ENCODE data around the gene ATG4D. TPM values are rescaled to one million over a fixed set of nuclear protein-coding genes. Genes with fewer than 3 reads are reported as not detected.
"Not testable (repeated sequence)": the region's sequence is repeated elsewhere in the genome, so short reads cannot be mapped to it uniquely, and the experiment has no call there.

Gene ATG4D
- total and polyA plus RNA-seq, 9 donors = 16.4 to 25.6 (median 24.8) TPM

DNA sequence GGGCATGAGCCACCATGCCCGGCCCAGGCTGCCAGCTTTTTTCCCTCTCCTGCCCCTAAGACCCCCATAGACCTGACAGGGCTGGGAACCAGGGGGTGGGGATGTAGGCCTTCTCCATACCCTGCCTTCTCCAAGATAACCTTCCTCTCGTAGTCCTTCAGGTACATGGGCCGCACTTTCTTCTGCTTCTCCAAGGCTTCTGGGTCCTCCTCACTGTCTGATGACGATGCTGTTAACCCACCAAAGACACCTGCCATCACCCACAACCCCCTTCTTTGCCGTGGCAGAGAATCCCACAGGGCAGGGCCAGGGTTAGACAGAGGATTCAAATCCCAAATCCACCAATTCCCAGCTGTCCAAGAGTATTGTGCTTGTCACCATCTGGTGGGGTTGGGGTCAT is 18.9 kb downstream of the ATG4D start:
- peaks cover 27% of the 10 kb centered on the region for H3K4me1 ChIP-seq (ENCODE audit: control insufficient read depth, insufficient read depth, low read length)
- no peaks in the 10 kb centered on the region for H3K9me3 ChIP-seq (replicated peaks; ENCODE audit: control insufficient read depth, low read depth, low read length)
- H3K36me3 ChIP-seq (ENCODE audit: control insufficient read depth, insufficient read depth, low read length) = peaks cover 54% of the 10 kb centered on the region
- H3K27me3 ChIP-seq (ENCODE audit: control insufficient read depth, insufficient read depth, low read length) = no peaks in the 10 kb centered on the region
- WGBS (ENCODE audit: insufficient coverage) = 100% methylated on average over 1 of the region's 5 CpGs
- no peak overlapping the region for H3K4me3 ChIP-seq (ENCODE audit: low read length)
- DNase-seq = no peak
- no peak overlapping the region for H3K27ac ChIP-seq (ENCODE audit: low read length)

GRCh38 chr19:10565028-10565566 is 21.4 kb downstream of the ATG4D start:
- H3K9me3 ChIP-seq (replicated peaks; ENCODE audit: control insufficient read depth, low read depth, low read length) = no peaks in the 10 kb centered on the region
- peak overlapping the region; percentile 89 for H3K27ac ChIP-seq (ENCODE audit: low read length)
- H3K36me3 ChIP-seq (ENCODE audit: control insufficient read depth, insufficient read depth, low read length) = peaks cover 29% of the 10 kb centered on the region
- H3K27me3 ChIP-seq (ENCODE audit: control insufficient read depth, insufficient read depth, low read length) = no peaks in the 10 kb centered on the region
- peak; percentile 68 for DNase-seq
- WGBS (ENCODE audit: insufficient coverage) = 3% methylated on average over 9 of the region's 10 CpGs
- peak overlapping the region; percentile 78 for H3K4me3 ChIP-seq (ENCODE audit: low read length)
- H3K4me1 ChIP-seq (ENCODE audit: control insufficient read depth, insufficient read depth, low read length) = peaks cover 41% of the 10 kb centered on the region

DNA sequence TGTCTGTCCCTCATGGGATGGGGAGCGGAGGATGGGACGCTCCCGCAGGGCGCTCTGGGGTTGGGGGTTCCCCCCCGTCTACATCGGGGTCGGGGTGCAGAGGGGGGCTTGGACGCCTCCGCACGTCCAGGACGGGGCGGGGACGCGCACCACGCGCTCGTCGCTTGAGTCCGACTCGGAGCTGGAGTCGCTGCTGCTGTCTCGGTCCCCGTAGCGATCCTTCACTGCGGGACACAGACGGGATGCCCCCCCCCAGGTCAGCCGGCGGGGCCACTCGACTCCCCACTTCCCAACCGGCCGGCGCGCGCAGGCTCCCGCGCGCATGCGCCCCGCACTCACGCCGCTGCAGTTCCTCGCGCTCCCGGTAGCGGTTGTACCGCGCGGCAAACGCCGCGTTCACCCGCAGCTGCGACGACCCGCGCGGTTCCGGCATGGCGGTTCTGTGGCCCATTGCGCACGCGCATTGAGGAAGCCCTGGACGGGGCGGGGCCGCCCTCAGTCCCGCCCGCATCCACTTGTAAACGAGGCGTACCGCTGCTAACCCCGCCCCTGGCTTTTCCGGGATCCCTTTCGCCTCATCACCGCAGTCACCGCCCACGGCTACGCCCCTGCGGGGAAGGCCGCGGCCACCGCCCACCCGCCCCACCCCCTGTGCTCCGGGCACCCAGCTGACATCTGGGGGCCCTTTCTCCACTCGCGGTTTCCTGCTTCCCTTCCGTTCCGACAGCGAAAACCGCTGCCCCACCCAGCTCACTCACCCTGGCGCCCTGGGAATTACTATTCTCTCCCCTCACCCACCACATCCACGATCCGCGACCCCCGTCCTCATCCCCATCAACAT is 22.1 kb downstream of the ATG4D start, which contains the start of gene KRI1:
Gene KRI1 (minus strand): TSS at position 444 of the 841 bp plus-strand sequence. CDS start 11 bp downstream, at position 433.
- under 1% methylated on average over 87 of the region's 94 CpGs for WGBS (ENCODE audit: insufficient coverage)
- Histone ChIP-seq H3K4me1 (ENCODE audit: control insufficient read depth, insufficient read depth, low read length) (peaks cover 41% of the 10 kb centered on the region), H3K27me3 (ENCODE audit: control insufficient read depth, insufficient read depth, low read length) (no peaks in the 10 kb centered on the region), H3K36me3 (ENCODE audit: control insufficient read depth, insufficient read depth, low read length) (peaks cover 22% of the 10 kb centered on the region), H3K4me3 (ENCODE audit: low read length) (peak within 1 kb of the TSS; percentile 78), H3K9me3 (replicated peaks; ENCODE audit: control insufficient read depth, low read depth, low read length) (no peaks in the 10 kb centered on the region), H3K27ac (ENCODE audit: low read length) (peak within 1 kb of the TSS; percentile 89)
- peak; percentile 99 for DNase-seq

DNA sequence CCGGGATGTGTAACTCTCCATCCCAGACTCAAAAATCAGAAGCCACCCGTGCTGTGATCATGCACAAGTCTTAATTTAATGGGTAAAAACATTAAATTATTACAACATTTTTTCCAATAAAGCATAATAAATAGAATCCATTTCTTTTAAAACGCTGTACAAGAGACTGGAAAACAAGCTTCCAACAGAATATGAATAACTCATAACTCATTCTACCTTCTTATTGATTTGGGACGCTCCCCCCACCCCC is 22.6 kb downstream of the ATG4D start:
- H3K4me1 ChIP-seq (ENCODE audit: control insufficient read depth, insufficient read depth, low read length) = peaks cover 41% of the 10 kb centered on the region
- H3K27ac ChIP-seq (ENCODE audit: low read length) = peak overlapping the region; percentile 89
- WGBS (ENCODE audit: insufficient coverage) = 0% methylated on average over 2 of the region's 4 CpGs
- peaks cover 17% of the 10 kb centered on the region for H3K36me3 ChIP-seq (ENCODE audit: control insufficient read depth, insufficient read depth, low read length)
- peak overlapping the region; percentile 78 for H3K4me3 ChIP-seq (ENCODE audit: low read length)
- no peak for DNase-seq
- no peaks in the 10 kb centered on the region for H3K9me3 ChIP-seq (replicated peaks; ENCODE audit: control insufficient read depth, low read depth, low read length)
- no peaks in the 10 kb centered on the region for H3K27me3 ChIP-seq (ENCODE audit: control insufficient read depth, insufficient read depth, low read length)

- Histone ChIP-seq H3K36me3 (ENCODE audit: control insufficient read depth, insufficient read depth, low read length) (peaks cover 15% of the 10 kb centered on the region), H3K4me1 (ENCODE audit: control insufficient read depth, insufficient read depth, low read length) (peaks cover 41% of the 10 kb centered on the region), H3K27ac (ENCODE audit: low read length) (peak overlapping the region; percentile 89), H3K4me3 (ENCODE audit: low read length) (peak overlapping the region; percentile 78), H3K9me3 (replicated peaks; ENCODE audit: control insufficient read depth, low read depth, low read length) (no peaks in the 10 kb centered on the region), H3K27me3 (ENCODE audit: control insufficient read depth, insufficient read depth, low read length) (no peaks in the 10 kb centered on the region)
- peak; percentile 38 for DNase-seq
- 65% methylated on average over 18 of the region's 19 CpGs for WGBS (ENCODE audit: insufficient coverage)
Observed at GRCh38 chr19:10566658-10567410, 23.1 kb downstream of the ATG4D start.

DNA sequence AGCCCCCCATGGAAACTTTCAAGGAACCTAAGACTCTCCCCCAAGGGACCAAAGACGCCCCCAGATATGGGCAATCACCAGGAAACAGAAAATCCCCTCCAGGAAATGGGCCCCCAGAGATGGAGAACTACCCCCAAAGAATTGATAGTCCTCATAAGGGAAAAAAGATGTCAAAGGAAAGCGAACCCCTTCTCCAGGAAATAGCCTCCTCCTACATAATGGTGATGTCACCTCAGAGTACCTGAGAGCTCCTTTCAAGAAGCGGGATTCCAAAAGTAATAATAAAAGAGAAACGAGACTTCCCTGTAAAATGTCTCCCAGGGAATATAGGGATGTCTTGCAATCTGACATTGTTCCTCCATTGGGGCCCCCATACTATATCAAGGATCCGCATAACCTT is 24.0 kb downstream of the ATG4D start:
- H3K4me3 ChIP-seq (ENCODE audit: low read length) = peak overlapping the region; percentile 60
- H3K4me1 ChIP-seq (ENCODE audit: control insufficient read depth, insufficient read depth, low read length) = peaks cover 47% of the 10 kb centered on the region
- WGBS (ENCODE audit: insufficient coverage) = 0% methylated on average over 1 of the region's 5 CpGs
- H3K36me3 ChIP-seq (ENCODE audit: control insufficient read depth, insufficient read depth, low read length) = peaks cover 10% of the 10 kb centered on the region
- H3K27ac ChIP-seq (ENCODE audit: low read length) = peak overlapping the region; percentile 89
- DNase-seq = peak; percentile 38
- no peaks in the 10 kb centered on the region for H3K9me3 ChIP-seq (replicated peaks; ENCODE audit: control insufficient read depth, low read depth, low read length)
- no peaks in the 10 kb centered on the region for H3K27me3 ChIP-seq (ENCODE audit: control insufficient read depth, insufficient read depth, low read length)

DNA sequence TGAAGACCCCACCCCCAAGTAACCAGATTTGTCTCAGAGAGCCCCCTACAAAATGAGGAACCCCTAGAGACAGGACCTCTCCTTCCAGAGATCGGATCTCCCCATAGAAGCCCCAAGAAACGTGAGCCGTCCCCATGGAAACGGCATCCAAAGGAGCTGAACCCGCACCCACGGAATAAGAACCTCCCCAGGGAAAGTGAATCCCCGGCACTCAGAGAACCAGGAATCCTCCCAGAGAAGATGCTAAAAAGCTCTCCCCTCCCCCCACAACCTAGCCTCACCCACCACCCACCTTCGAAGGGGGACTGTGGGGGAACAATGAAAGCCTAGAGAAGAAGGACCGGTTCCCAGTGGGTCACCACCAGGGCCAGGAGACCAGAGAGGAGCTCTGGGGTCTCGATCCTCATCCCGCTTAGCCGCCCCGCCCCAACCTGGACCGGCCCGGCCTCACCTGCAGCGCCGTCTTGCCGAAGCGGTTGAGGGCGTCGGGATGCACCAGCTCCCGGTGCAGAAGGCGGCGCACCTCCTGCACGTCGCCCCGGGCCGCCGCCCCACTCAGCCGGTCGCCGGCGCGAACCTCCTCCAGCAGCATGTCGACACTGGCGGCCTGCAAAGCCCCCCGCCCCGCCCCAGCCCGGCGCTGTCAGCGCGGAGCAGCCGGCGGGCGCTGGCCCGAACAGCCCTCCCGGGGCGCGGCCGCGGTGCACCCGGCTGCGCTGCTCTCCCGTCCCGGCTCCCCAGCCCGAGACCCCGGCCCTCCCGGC is 24.5 kb downstream of the ATG4D start:
- peak; percentile 50 for DNase-seq

DNA sequence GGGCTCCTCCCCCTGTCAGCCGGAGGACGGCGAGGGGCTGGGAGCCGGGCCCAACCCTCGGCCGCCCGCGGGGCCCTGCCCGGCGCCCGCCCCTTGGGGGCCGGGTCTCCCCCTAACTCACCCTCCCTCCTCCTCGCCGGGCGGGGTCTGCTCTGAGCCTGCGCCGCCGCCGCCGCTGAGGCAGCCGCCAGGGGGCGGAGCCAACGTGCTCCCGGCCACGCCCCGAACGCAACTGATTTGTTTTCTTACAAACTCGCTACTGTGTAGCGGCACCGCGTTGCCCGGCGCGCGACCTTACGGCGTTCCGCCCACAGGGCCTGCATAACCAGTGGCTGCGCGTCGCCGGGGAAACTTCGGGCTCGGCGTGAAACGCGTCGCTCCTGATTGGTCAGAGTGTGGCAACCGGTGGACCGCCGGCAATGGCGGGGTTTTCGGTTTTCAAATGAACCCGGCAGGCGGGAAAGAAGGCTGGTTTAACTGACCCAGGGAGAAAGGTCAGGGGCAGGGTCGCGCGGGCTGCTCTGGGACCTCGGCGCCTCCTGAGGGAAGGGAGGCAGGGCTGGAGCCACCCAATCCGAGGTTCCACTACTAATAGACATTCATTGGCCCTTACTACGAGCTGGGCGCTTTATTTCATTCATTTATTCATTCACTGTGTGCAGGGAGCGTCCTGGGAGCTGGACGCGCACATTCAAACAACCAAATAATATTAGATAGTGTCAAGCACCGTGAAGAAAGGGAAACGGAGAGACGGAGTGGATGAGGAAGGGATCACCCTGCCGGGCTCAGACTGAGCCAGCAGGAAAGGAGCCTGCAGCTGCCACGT is 25.3 kb downstream of the ATG4D start, which contains the start of gene CDKN2D:
Gene CDKN2D (minus strand): TSS at position 154 of the 826 bp plus-strand sequence. CDS start 326 bp downstream, outside the sequence.
- no peaks in the 10 kb centered on the region for H3K27me3 ChIP-seq (ENCODE audit: control insufficient read depth, insufficient read depth, low read length)
- H3K36me3 ChIP-seq (ENCODE audit: control insufficient read depth, insufficient read depth, low read length) = peaks cover 10% of the 10 kb centered on the region
- peak within 1 kb of the TSS; percentile 84 for H3K27ac ChIP-seq (ENCODE audit: low read length)
- peaks cover 47% of the 10 kb centered on the region for H3K4me1 ChIP-seq (ENCODE audit: control insufficient read depth, insufficient read depth, low read length)
- H3K4me3 ChIP-seq (ENCODE audit: low read length) = peak within 1 kb of the TSS; percentile 60
- no peaks in the 10 kb centered on the region for H3K9me3 ChIP-seq (replicated peaks; ENCODE audit: control insufficient read depth, low read depth, low read length)
- peak; percentile 100 for DNase-seq
- WGBS (ENCODE audit: insufficient coverage) = under 1% methylated on average over 58 of the region's 71 CpGs

More for the DNA sequence above, 24.5 kb downstream of the ATG4D start:
- WGBS (ENCODE audit: insufficient coverage) = under 1% methylated on average over 55 of the region's 58 CpGs
- Histone ChIP-seq H3K27ac (ENCODE audit: low read length) (peak overlapping the region; percentile 57), H3K27me3 (ENCODE audit: control insufficient read depth, insufficient read depth, low read length) (no peaks in the 10 kb centered on the region), H3K4me3 (ENCODE audit: low read length) (peak overlapping the region; percentile 60), H3K36me3 (ENCODE audit: control insufficient read depth, insufficient read depth, low read length) (peaks cover 10% of the 10 kb centered on the region), H3K4me1 (ENCODE audit: control insufficient read depth, insufficient read depth, low read length) (peaks cover 47% of the 10 kb centered on the region), H3K9me3 (replicated peaks; ENCODE audit: control insufficient read depth, low read depth, low read length) (no peaks in the 10 kb centered on the region)

DNA sequence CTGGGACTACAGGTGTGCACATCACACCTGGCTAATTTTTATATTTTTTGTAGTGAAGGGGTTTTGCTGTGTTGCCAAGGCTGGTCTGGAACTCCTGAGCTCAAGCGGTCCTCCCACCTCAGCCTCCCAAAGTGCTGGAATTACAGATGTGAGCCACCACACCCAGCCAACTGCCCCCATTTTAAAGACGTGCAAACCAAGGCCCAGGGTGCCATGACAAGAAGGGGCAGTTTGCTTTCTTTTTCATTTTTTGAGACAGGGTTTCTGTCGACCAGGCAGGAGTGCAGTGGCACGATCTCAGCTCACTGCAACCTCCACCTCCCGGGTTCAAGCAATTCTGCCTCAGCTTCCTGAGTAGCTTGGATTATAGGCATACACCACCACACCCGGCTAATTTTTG is 30.1 kb downstream of the ATG4D start:
- DNase-seq; H3K27ac ChIP-seq (ENCODE audit: low read length); H3K9me3 ChIP-seq (replicated peaks; ENCODE audit: control insufficient read depth, low read depth, low read length); H3K27me3 ChIP-seq (ENCODE audit: control insufficient read depth, insufficient read depth, low read length); H3K36me3 ChIP-seq (ENCODE audit: control insufficient read depth, insufficient read depth, low read length); H3K4me3 ChIP-seq (ENCODE audit: low read length): not testable (repeated sequence)
- WGBS (ENCODE audit: insufficient coverage) = no CpG with 5 or more reads among the region's 6 CpGs
- peaks cover 13% of the 10 kb centered on the region for H3K4me1 ChIP-seq (ENCODE audit: control insufficient read depth, insufficient read depth, low read length)

Data from muscle of leg (tissue), 11 donors.